NCI-H748 (cell line): Measurements from ENCODE around the gene SHC4.
"Not testable (repeated sequence)": the region's sequence is repeated elsewhere in the genome, so short reads cannot be mapped to it uniquely, and the experiment has no call there.

ENCODE experiments used
- DNase-seq: peaks from one replicate; lab custom pipeline; 2025; ENCODE audit not compliant: unreplicated experiment; lab: John Stamatoyannopoulos, UW

Gene SHC4

GRCh38 chr15:48802257-48802656 is 161.5 kb downstream of the SHC4 start:
- no peak for DNase-seq

DNA sequence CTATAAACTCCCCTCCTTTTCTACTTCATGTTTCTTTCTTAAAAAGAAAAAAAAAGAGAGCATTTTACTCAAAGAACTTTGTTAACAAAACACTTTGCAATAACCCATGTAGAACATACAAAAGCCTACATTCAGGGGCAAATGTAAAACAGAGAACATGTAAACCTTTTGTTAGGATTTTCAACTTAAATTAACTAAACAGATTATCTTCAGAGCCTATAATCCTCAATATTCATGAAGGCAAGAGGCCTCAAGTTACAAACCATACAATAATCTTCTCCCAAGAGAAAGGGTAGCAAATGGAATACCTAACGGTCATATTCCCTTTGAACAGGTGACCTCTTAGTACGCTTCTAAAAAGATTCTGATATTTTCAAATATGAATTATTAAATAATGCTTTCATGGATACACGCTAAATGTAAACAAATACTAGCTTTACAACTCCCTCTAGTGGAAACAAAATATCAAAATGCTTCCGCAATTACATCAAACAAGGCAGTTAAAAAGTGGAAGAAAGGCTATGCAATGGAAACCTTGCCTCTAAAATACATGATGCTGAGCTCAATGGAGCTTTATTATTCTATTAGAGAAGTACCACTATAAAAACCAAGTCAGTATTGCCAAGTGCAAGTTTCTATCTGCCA is 162.8 kb downstream of the SHC4 start:
- DNase-seq = peak; percentile 3

- DNase-seq = no peak
Observed at GRCh38 chr15:48800245-48800644, 163.5 kb downstream of the SHC4 start.

GRCh38 chr15:48798319-48798718 is 165.4 kb downstream of the SHC4 start:
- DNase-seq = peak; percentile 91

DNA sequence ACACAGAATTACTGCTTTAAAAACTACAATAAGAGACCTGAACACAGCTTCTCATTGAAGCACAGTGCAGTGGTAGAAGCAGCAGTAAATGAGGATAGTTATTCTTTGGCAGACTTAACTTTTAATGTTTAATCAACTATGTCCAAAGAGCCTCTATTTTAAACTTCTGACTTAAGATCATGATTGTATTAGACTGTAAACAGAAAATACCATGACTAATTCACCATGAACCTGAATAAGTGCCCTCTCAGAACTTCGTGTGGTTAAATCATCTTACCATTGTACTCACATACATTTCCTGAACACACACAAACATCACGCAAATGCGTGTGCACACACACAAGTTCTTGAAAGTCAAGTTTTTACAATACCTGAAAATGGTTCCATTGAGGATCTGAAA is 166.8 kb downstream of the SHC4 start:
- DNase-seq = no peak

DNA sequence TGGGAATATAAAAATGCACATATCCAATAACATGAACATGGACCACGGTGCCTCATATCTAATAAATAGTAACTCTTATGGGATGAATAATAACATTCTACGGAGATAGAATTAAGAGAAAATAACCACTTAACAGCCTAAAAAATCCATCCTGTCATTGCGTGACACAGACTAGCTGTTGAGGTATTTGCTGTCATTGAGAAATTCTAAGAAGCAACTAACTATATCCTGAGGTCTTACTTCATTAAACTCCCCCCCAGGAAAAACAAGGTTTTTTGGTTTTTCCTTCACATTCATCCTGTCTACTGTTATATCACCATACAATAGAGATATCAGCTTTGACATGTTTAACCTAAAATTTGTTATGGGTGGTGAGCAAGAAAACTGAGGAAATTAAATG is 167.2 kb downstream of the SHC4 start:
- no peak for DNase-seq

DNA sequence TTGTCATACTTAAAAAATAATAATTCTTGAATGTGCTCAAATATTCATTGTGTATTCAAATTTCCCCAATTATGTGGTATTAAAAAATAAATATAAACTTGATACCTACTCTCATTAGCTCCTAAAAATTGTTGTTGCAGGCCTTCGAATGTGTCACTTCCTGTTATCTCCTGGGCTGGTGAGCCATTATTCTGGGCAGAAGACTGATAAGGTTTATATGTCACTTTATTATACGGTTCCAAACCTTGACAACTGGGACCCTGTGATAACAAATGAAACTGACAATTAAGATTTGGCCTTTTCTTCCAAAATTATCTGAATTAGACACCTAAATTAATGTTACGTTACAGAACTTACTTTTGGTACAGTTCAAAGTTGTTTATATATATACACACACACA is 167.8 kb downstream of the SHC4 start:
- DNase-seq = no peak

GRCh38 chr15:48794697-48795134 is 169.0 kb downstream of the SHC4 start:
- no peak for DNase-seq

GRCh38 chr15:48792408-48792807 is 171.3 kb downstream of the SHC4 start:
- no peak for DNase-seq

DNA sequence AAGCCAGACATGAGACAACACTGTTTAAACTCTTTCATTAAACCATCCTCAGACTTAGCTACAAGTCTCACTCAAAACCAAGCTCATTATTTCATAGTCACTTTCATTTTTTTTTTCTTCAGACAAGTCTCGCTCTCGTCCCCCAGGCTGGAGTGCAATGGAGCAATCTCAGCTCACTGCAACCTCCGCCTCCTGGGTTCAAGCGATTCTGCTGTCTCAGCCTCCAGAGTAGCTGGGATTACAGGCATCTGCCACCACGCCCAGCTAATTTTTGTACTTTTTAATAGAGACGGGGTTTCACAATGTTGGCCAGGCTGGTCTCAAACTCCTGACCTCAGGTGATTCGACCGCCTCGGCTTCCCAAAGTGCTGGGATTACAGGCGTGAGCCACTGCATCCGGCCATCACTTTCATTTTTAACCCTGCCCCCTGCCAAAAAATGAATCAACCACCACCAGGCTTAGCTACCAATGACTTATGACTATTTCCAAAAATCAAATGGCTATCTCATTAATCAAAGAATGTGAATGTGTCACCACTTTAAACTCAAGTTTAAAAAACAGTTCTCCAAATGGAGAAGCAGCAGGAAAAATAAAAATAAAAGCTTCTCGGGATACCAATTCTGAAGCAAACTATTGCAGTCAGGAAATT is 173.1 kb downstream of the SHC4 start:
- DNase-seq = not testable (repeated sequence)

GRCh38 chr15:48785712-48786111 is 178.0 kb downstream of the SHC4 start:
- no peak for DNase-seq

GRCh38 chr15:48785195-48785594 is 178.5 kb downstream of the SHC4 start:
- no peak for DNase-seq

- no peak for DNase-seq
Observed at GRCh38 chr15:48784756-48785155, 179.0 kb downstream of the SHC4 start.

- DNase-seq = no peak
Observed at GRCh38 chr15:48782911-48783310, 180.8 kb downstream of the SHC4 start.

DNA sequence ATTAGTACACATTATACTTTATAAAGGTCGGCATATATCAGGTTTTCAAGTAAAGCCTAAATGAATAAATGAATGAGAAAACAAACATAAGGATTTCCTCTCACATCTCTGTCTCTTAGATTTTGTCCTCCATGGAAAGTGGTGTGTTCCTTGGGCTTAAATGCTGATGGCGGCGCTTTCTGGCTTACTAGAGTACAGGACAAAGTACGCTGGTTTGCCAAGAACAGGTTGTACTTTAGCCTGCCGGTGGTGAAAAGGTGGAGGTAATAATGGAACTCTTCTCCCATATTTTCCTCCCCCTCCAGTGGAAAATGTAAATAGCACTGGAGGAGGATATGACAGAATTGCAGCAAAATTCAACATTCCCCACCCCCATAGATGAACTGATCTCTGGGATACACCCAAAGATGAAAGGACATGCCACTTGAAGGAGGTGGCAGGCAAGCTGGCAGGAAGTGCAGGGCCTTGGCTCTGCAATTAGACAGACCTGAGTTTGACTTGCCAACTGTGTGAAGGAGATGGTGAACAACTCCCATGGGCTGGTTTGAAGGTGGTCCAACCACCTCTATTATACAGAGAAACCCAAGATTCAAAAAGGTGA is 182.1 kb downstream of the SHC4 start:
- no peak for DNase-seq

DNA sequence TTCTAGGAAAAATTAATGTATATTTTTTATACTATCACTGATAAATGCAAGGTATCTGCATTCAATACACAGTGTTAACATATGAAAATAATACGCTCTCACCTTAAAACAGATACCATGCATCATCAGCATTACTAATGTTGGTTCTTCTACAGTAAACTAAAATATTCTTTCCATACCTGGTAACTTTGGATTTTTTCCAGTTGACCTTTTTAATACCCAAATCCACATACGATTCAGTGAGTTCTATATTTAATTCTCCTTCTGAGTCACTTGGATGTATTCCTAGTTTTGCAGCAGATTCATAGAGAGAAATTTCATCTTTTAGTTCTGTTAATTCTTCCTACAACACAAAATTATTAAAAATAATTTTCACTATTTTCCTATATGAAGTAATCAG is 182.7 kb downstream of the SHC4 start:
- DNase-seq = no peak

GRCh38 chr15:48778331-48778730 is 185.4 kb downstream of the SHC4 start:
- no peak for DNase-seq

- DNase-seq = no peak
Observed at GRCh38 chr15:48777645-48778330, 185.9 kb downstream of the SHC4 start.

DNA sequence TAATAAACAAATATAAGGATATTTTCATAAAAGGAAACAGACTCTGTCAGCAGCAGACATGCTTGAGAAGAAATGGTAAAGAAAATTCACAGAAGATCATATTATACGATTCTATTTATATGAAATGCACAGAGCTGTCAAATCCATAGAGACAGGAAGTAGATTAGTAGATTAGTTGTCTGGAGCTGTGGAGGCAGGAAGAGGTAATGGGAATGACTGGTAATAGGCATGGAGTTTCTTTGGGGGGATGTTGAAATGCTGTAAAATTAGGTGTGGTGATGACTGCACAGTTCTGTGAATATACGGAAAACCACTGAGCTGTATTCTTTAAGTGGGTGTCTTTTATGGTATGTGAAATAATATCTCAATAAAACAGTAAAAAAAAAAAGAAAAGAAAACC is 188.2 kb downstream of the SHC4 start:
- no peak for DNase-seq

- no peak for DNase-seq
Observed at GRCh38 chr15:48774484-48774883, 189.2 kb downstream of the SHC4 start.
